Colonic mucosa (tissue), 4 donors: ENCODE data around the gene ZC3HAV1. TPM values are rescaled to one million over a fixed set of nuclear protein-coding genes. Genes with fewer than 3 reads are reported as not detected.
"Not testable (repeated sequence)": the region's sequence is repeated elsewhere in the genome, so short reads cannot be mapped to it uniquely, and the experiment has no call there.

Experiments
- DNase-seq: peaks from one replicate; pipeline ENCODE4 v3.0.0-alpha.2; 2020
- H3K27ac ChIP-seq: fragments of 200-600 bp; one replicate; pipeline ENCODE4 v1.8.0; 2021
- H3K27me3 ChIP-seq: fragments of 200-600 bp; one replicate; pipeline ENCODE4 v1.8.0; 2021
- H3K36me3 ChIP-seq: fragments of 200-600 bp; one replicate; pipeline ENCODE4 v1.8.0; 2021
- H3K4me1 ChIP-seq: fragments of 200-600 bp; one replicate; pipeline ENCODE4 v1.8.0; 2021; ENCODE audit warnings: mild to moderate bottlenecking
- H3K4me3 ChIP-seq: fragments of 200-600 bp; one replicate; pipeline ENCODE4 v1.8.0; 2021
- H3K9ac ChIP-seq, 2 donors: one replicate each; pipeline ENCODE4 v1.7.0; 2013; ENCODE audit warnings: control low read depth in 2 of 2, low read depth in 2 of 2, low read length in 2 of 2
- H3K9me3 ChIP-seq: fragments of 200-600 bp; one replicate; pipeline ENCODE4 v1.8.0; 2021
- intact Hi-C: fragments of 100-400 bp; cut with DNase I; formaldehyde crosslinking; loops from one replicate; pipeline ENCODE4 v1.14.1; 2022
- total RNA-seq, 2 donors: library from RNA; stranded (reverse); fragmentation: NEBNext Ultra II Directional in 1 of 2; extraction: Animal tissue kit (Norgen Biotek cat#: 25700) in 1 of 2; gene quantifications; one replicate each; pipeline ENCODE4 v1.2.1, GENCODE V29; 2021
- TF ChIP-seq, protein P1 (sequence below): fragments of 200-600 bp; IDR thresholded peaks from one replicate; pipeline ENCODE4 v1.8.0; 2022; ENCODE audit warnings: antibody characterized with exemption, mild to moderate bottlenecking
- donor health status: healthy.
- donor health status: DM: no; HTN: no; CAD: no.
- donor health status: DM: no; HTN: no; CAD: no.

The ZC3HAV1 gene
- total RNA-seq, 2 donors from 2014 or later: 29.0 to 33.8 TPM

DNA sequence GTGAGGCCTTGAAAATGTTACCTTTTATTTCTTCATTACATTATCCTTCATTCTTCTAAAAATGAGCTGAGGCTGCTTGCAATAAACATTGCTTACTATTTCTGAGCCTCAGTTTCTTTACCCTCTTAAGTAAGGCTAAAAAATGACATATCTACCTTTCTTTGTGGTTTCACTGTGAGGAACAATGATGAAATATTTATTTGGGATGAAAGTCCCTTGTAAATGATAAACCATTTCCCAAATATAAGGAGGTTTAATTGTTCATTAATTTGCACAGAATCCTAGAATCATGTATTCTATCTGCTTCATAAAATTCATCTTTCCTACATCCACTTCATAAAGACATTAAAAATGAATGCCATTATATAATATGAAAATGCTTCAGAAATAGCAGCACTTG, 27.9 kb downstream of the ZC3HAV1 start:
- Histone ChIP-seq H3K9ac (no peak overlapping the region), H3K27me3 (no peaks in the 10 kb centered on the region), H3K4me1 (no peaks in the 10 kb centered on the region), H3K36me3 (peaks cover 5% of the 10 kb centered on the region), H3K9me3 (no peaks in the 10 kb centered on the region), H3K4me3 (no peak overlapping the region), H3K27ac (no peak overlapping the region)
- no peak for DNase-seq
- TF ChIP-seq, protein P1, sequence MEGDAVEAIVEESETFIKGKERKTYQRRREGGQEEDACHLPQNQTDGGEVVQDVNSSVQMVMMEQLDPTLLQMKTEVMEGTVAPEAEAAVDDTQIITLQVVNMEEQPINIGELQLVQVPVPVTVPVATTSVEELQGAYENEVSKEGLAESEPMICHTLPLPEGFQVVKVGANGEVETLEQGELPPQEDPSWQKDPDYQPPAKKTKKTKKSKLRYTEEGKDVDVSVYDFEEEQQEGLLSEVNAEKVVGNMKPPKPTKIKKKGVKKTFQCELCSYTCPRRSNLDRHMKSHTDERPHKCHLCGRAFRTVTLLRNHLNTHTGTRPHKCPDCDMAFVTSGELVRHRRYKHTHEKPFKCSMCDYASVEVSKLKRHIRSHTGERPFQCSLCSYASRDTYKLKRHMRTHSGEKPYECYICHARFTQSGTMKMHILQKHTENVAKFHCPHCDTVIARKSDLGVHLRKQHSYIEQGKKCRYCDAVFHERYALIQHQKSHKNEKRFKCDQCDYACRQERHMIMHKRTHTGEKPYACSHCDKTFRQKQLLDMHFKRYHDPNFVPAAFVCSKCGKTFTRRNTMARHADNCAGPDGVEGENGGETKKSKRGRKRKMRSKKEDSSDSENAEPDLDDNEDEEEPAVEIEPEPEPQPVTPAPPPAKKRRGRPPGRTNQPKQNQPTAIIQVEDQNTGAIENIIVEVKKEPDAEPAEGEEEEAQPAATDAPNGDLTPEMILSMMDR: no peak
- intact Hi-C loops: no loop called here

DNA sequence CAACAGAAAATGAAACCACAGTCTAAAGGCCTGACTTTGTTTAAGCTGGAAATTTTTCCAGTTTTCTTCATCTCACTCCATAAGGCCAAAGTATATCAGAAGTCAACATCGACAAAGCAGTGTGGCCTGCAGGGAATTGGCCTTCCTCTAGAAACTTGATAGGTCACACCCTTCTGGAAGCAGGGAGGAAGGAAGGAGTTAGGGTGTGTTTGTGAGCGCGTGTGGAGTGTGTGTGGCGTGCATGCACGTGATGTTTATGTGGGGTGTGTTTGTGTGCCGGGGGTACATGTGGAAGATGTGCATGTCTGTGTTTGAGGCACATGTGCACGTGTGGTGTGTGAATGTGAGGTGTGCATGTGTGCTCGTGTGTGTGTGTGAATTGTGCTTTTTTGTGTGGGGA, 28.6 kb downstream of the ZC3HAV1 start:
- Histone ChIP-seq H3K36me3 (peaks cover 5% of the 10 kb centered on the region), H3K27ac (no peak overlapping the region), H3K4me3 (no peak overlapping the region), H3K27me3 (no peaks in the 10 kb centered on the region), H3K9me3 (no peaks in the 10 kb centered on the region), H3K4me1 (no peaks in the 10 kb centered on the region), H3K9ac (no peak overlapping the region)
- DNase-seq: no peak
- intact Hi-C loops: no loop called here
- TF ChIP-seq, protein P1: no peak

DNA sequence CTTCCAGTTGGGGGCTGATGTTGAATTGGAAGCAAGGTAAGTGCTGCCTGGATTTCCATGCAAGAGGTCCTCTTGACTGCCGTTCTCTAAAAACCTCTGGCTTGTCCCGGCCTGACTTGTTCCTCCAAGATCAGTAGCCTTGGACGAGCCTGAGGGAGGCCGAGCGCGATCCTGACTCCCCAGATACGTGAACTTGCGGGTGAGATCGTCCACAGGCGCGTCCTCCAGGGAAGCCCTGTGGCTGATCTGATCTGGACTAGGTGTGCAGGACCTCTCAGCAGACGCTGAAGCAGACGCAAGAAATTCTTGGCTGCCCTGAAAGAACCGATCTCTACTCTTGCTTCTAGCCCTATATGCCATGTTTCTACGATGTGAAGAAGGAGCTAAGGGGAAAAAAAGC, 29.7 kb downstream of the ZC3HAV1 start:
- Histone ChIP-seq H3K4me3 (no peak overlapping the region), H3K36me3 (peaks cover 8% of the 10 kb centered on the region), H3K9ac (no peak overlapping the region), H3K4me1 (no peaks in the 10 kb centered on the region), H3K27ac (no peak overlapping the region), H3K9me3 (no peaks in the 10 kb centered on the region), H3K27me3 (no peaks in the 10 kb centered on the region)
- no peak for DNase-seq
- TF ChIP-seq, protein P1: no peak
- intact Hi-C loops: loop anchor here (5.0 kb wide), 1 partner anchor 193 kb away; no protein-coding TSS in a partner anchor

DNA sequence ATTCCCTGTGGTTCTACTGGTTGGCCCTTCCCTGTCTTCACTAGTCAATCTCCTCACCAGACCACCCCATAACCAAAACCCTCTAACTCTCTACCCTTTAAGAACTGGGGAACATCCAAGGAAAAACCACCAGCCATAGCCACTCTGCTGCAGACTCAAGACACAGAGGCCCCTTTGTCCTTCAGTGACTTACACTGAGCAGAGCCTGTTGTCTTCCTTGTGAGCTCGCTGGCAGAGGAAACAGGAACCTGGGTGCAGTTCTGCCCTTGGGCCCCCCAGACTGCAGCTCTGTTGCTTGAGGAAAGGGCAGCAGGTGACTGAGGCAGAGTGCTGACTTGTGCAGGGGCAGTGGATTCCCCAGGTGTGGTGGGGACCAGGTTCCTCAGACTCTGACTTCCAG, 30.6 kb downstream of the ZC3HAV1 start:
- TF ChIP-seq, protein P1: no peak
- Histone ChIP-seq H3K9me3 (no peaks in the 10 kb centered on the region), H3K27me3 (no peaks in the 10 kb centered on the region), H3K27ac (no peak overlapping the region), H3K4me1 (no peaks in the 10 kb centered on the region), H3K36me3 (peaks cover 8% of the 10 kb centered on the region), H3K9ac (no peak overlapping the region), H3K4me3 (no peak overlapping the region)
- DNase-seq: no peak
- intact Hi-C loops: loop anchor here (5.0 kb wide), 1 partner anchor 192 kb away; no protein-coding TSS in a partner anchor

- no peak overlapping the region for H3K4me3 ChIP-seq
- no peaks in the 10 kb centered on the region for H3K4me1 ChIP-seq
- TF ChIP-seq, protein P1: no peak
- no peak overlapping the region for H3K27ac ChIP-seq
- no peak overlapping the region for H3K9ac ChIP-seq
- no peaks in the 10 kb centered on the region for H3K27me3 ChIP-seq
- intact Hi-C loops: loop anchor here (5.0 kb wide), 1 partner anchor 191 kb away; no protein-coding TSS in a partner anchor
- DNase-seq: no peak
- H3K9me3 ChIP-seq: no peaks in the 10 kb centered on the region
- peaks cover 6% of the 10 kb centered on the region for H3K36me3 ChIP-seq
These were observed 31.1 kb downstream of the ZC3HAV1 start for GRCh38 chr7:139078399-139078798.

GRCh38 chr7:139077706-139078105, 31.8 kb downstream of the ZC3HAV1 start:
- not testable (repeated sequence) for H3K36me3 ChIP-seq

More at GRCh38 chr7:139077706-139078105, 31.8 kb downstream of the ZC3HAV1 start:
- not testable (repeated sequence) for H3K27me3 ChIP-seq, H3K27ac ChIP-seq, H3K9ac ChIP-seq, H3K9me3 ChIP-seq, H3K4me1 ChIP-seq, DNase-seq, H3K4me3 ChIP-seq
- intact Hi-C loops: loop anchor here (2.0 to 5.0 kb wide), 2 partner anchors 59 to 190 kb away; no protein-coding TSS in a partner anchor
